GM19397 (cell line): ENCODE results near the gene KRTAP5-6.

Experiments used
- ATAC-seq: cut with Tn5 transposase; IDR thresholded peaks from one replicate; pipeline ENCODE4 v1.9.1; 2021; ENCODE audit warnings: mild to moderate bottlenecking, moderate library complexity; ENCODE audit not compliant: unreplicated experiment

KRTAP5-6 gene

GRCh38 chr11:1732418-1733008 lies 35.5 kb downstream of the KRTAP5-6 start:
- no peak for ATAC-seq

- ATAC-seq, result no peak
Observed at GRCh38 chr11:1733009-1733715, 36.2 kb downstream of the KRTAP5-6 start.

- no peak for ATAC-seq
Observed at GRCh38 chr11:1733716-1734640, 37.0 kb downstream of the KRTAP5-6 start.

GRCh38 chr11:1734641-1735081 lies 37.7 kb downstream of the KRTAP5-6 start:
- no peak for ATAC-seq

- ATAC-seq, result no peak
Observed at GRCh38 chr11:1735271-1735670, 38.3 kb downstream of the KRTAP5-6 start.

- no peak for ATAC-seq
Observed at GRCh38 chr11:1736447-1736992, 39.5 kb downstream of the KRTAP5-6 start.

GRCh38 chr11:1737080-1737757 lies 40.2 kb downstream of the KRTAP5-6 start:
- ATAC-seq, result no peak

- ATAC-seq, result no peak
Observed at GRCh38 chr11:1738380-1738779, 41.4 kb downstream of the KRTAP5-6 start.

- no peak for ATAC-seq
Observed at GRCh38 chr11:1739576-1739975, 42.6 kb downstream of the KRTAP5-6 start.

GRCh38 chr11:1740786-1741530 lies 44.0 kb downstream of the KRTAP5-6 start:
- no peak for ATAC-seq

- ATAC-seq, result no peak
Observed at GRCh38 chr11:1741741-1742140, 44.7 kb downstream of the KRTAP5-6 start.

- no peak for ATAC-seq
Observed at GRCh38 chr11:1742371-1742770, 45.4 kb downstream of the KRTAP5-6 start.

GRCh38 chr11:1742869-1743584 lies 46.0 kb downstream of the KRTAP5-6 start:
- ATAC-seq, result no peak

GRCh38 chr11:1743585-1744136 lies 46.7 kb downstream of the KRTAP5-6 start:
- no peak for ATAC-seq

- no peak for ATAC-seq
Observed at GRCh38 chr11:1744137-1744886, 47.3 kb downstream of the KRTAP5-6 start.

- ATAC-seq, result no peak
Observed at GRCh38 chr11:1744891-1745700, 48.1 kb downstream of the KRTAP5-6 start.

GRCh38 chr11:1745701-1746320 lies 48.8 kb downstream of the KRTAP5-6 start:
- no peak for ATAC-seq
